HepG2 (cell line): ENCODE measurements around the gene UCN2. TPM values are rescaled to one million over a fixed set of nuclear protein-coding genes. Genes with fewer than 3 reads are reported as not detected.

Source experiments
- ARNT ChIP-seq: fragments of 450-650 bp; IDR thresholded peaks from 2 replicates; pipeline ENCODE4 v1.6.1; 2017
- BHLHE40 ChIP-seq: IDR thresholded peaks from 2 replicates; pipeline ENCODE4 v1.6.1; 2011; ENCODE audit warnings: low read length, improper control_type of control experiment
- CHCHD3 ChIP-seq: sonication (generic); formaldehyde crosslinking; IDR thresholded peaks from 2 replicates; pipeline ENCODE4 v1.8.0; 2022; ENCODE audit warnings: mild to moderate bottlenecking, missing genetic modification reagents, moderate library complexity
- DDIT3 ChIP-seq: sonication (generic); formaldehyde crosslinking; IDR thresholded peaks from 2 replicates; pipeline ENCODE4 v1.4.0; 2020; ENCODE audit warnings: mild to moderate bottlenecking, missing genetic modification reagents
- EEA1 ChIP-seq: sonication (generic); formaldehyde crosslinking; IDR thresholded peaks from 2 replicates; pipeline ENCODE4 v1.5.1; 2020; ENCODE audit warnings: mild to moderate bottlenecking, missing genetic modification reagents, borderline replicate concordance
- HHEX ChIP-seq: IDR thresholded peaks from 2 replicates; pipeline ENCODE4 v1.6.1; 2016; ENCODE audit warnings: control low read depth
- HNRNPL ChIP-seq: fragments of 200-400 bp; formaldehyde crosslinking; IDR thresholded peaks from 2 replicates; pipeline ENCODE4 v1.6.1; 2017; ENCODE audit warnings: mild to moderate bottlenecking, low read depth, low read length
- HOXA7 ChIP-seq: sonication (generic); formaldehyde crosslinking; IDR thresholded peaks from 2 replicates; pipeline ENCODE4 v1.8.1; 2022; ENCODE audit warnings: mild to moderate bottlenecking, missing genetic modification reagents, moderate library complexity
- KDM4B ChIP-seq: sonication (generic); formaldehyde crosslinking; IDR thresholded peaks from 2 replicates; pipeline ENCODE4 v1.4.0; 2020; ENCODE audit warnings: missing genetic modification reagents
- MLLT10 ChIP-seq: sonication (generic); formaldehyde crosslinking; IDR thresholded peaks from 2 replicates; pipeline ENCODE4 v1.4.0; 2020; ENCODE audit warnings: missing genetic modification reagents
- MXD1 ChIP-seq: sonication (generic); formaldehyde crosslinking; IDR thresholded peaks from 2 replicates; pipeline ENCODE4 v1.4.0; 2020; ENCODE audit warnings: mild to moderate bottlenecking, missing genetic modification reagents
- NR2F6 ChIP-seq, 2 experiments: IDR thresholded peaks; 2 replicates each; pipeline ENCODE4 v1.6.1; 2016; ENCODE audit warnings: antibody characterized with exemption in 1 of 2, mild to moderate bottlenecking in 1 of 2
- POGK ChIP-seq: sonication (generic); formaldehyde crosslinking; conservative IDR thresholded peaks from 2 replicates; pipeline ENCODE4 v1.8.0; 2022; ENCODE audit warnings: mild to moderate bottlenecking, moderate library complexity, missing genetic modification reagents
- SNAPC2 ChIP-seq: sonication (generic); formaldehyde crosslinking; IDR thresholded peaks from 2 replicates; pipeline ENCODE4 v1.8.1; 2022; ENCODE audit warnings: mild to moderate bottlenecking, missing genetic modification reagents
- TCF7 ChIP-seq: sonication (generic); IDR thresholded peaks from 2 replicates; pipeline ENCODE4 v1.6.1; 2016; ENCODE audit warnings: antibody characterized with exemption, low read depth
- TEAD3 ChIP-seq: optimal IDR thresholded peaks from 2 replicates; pipeline ENCODE3; 2016; ENCODE audit warnings: borderline replicate concordance
- ZBTB8A ChIP-seq: sonication (generic); formaldehyde crosslinking; IDR thresholded peaks from 2 replicates; pipeline ENCODE4 v1.4.0; 2020; ENCODE audit warnings: mild to moderate bottlenecking, low read depth, missing genetic modification reagents, borderline replicate concordance
- ZNF350 ChIP-seq: sonication (generic); formaldehyde crosslinking; IDR thresholded peaks from 2 replicates; pipeline ENCODE4 v1.4.0; 2020; ENCODE audit warnings: mild to moderate bottlenecking, low read depth, missing genetic modification reagents, borderline replicate concordance
- ZNF441 ChIP-seq: sonication (generic); formaldehyde crosslinking; IDR thresholded peaks from 2 replicates; pipeline ENCODE4 v1.7.0; 2021; ENCODE audit warnings: missing genetic modification reagents, borderline replicate concordance
- ZNF451 ChIP-seq: sonication (generic); formaldehyde crosslinking; IDR thresholded peaks from 2 replicates; pipeline ENCODE4 v1.5.0; 2020; ENCODE audit warnings: mild to moderate bottlenecking, missing genetic modification reagents
- ZNF543 ChIP-seq: sonication (generic); formaldehyde crosslinking; IDR thresholded peaks from 2 replicates; pipeline ENCODE4 v1.4.0; 2020; ENCODE audit warnings: mild to moderate bottlenecking, missing genetic modification reagents
- ZNF556 ChIP-seq: sonication (generic); formaldehyde crosslinking; IDR thresholded peaks from 2 replicates; pipeline ENCODE4 v1.4.0; 2020; ENCODE audit warnings: mild to moderate bottlenecking, missing genetic modification reagents, borderline replicate concordance
- ZNF749 ChIP-seq: sonication (generic); formaldehyde crosslinking; IDR thresholded peaks from 2 replicates; pipeline ENCODE4 v1.8.0; 2022; ENCODE audit warnings: mild to moderate bottlenecking, missing genetic modification reagents, moderate library complexity, borderline replicate concordance
- ZNF770 ChIP-seq: sonication (generic); formaldehyde crosslinking; IDR thresholded peaks from 2 replicates; pipeline ENCODE4 v1.5.0; 2020; ENCODE audit warnings: mild to moderate bottlenecking, missing genetic modification reagents
- ZZZ3 ChIP-seq: sonication (generic); formaldehyde crosslinking; IDR thresholded peaks from 2 replicates; pipeline ENCODE4 v1.4.0; 2020; ENCODE audit warnings: missing genetic modification reagents, mild to moderate bottlenecking, borderline replicate concordance
- polyA plus RNA-seq, 8 experiments: library from polyadenylated mRNA; depleted of rRNA in 3 of 8; stranded (reverse) in 7 of 8; unstranded in 1 of 8; fragments of >200 nt; fragmentation: Illumina TruSeq in 4 of 8; extraction: Trizol in 4 of 8; gene quantifications; 2 replicates each; pipeline versions ENCODE4 v1.2.1 to v1.2.3, GENCODE V29; 2011 to 2016; ENCODE audit warnings: low read depth in 4 of 8, missing spikeins in 1 of 8, mixed read lengths in 1 of 8; ENCODE audit not compliant: insufficient read depth in 1 of 8
- total RNA-seq, 5 experiments: library from RNA; depleted of rRNA; stranded (reverse); fragments of >200 nt; fragmentation: Illumina TruSeq; extraction: Trizol; gene quantifications; 2 replicates each; pipeline ENCODE4 v1.2.3, GENCODE V29; 2016; ENCODE audit warnings: low read depth in 1 of 5
- TF ChIP-seq, protein P1 (sequence below): sonication (generic); formaldehyde crosslinking; IDR thresholded peaks from 2 replicates; pipeline ENCODE4 v1.8.1; 2023; ENCODE audit warnings: missing genetic modification reagents, mild to moderate bottlenecking, borderline replicate concordance

The UCN2 gene
- total and polyA plus RNA-seq, 2 of the 13 experiments (the other 11 are each of a cell fraction or from before 2014, with no cell fraction given): 0.07 to 1.5 TPM

DNA sequence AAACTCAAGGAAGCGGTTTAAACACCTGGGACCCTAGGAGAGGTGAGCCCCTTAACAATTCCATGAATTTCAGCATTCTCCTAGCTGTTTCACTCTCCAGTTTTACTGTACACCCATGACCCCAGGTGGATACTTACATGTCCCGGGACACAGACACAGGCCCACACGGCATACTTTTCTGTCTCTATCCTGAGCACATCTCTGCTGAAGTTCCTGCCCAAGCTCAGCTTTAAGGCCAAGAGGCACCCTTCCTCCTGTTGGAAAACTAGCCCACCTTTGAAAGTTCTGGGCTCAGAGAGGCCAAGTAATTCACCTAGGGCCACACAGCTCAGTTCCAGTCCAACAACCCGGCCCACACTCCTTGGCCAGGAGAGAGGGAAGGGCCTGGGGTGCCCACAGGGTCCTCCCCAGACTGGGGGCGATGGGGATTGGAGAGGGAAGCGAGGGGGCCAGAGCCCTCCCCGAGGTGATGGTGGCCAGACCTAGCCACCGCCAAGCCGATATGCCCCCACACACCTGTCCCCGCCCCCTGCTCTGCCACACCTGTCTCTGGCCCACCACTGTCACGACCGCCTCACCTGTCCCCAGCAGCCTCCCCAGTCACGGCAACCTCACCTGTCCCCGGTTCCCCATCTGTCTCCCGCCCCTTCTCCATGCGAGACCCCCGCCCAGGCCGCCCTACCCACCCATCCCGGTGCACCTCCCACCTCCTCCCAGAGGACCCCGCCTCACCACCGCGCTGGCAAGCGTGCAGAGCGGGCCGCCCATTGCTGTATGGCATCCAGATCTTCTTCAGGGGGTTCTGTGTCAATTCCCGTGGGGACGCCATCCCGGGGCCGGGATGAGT is 7.4 kb downstream of the UCN2 start (continued):
- TF ChIP-seq MXD1 (CRISPR knock-in tag): 0 out of 2 replicates have a peak, but pooled peaks have one; percentile 7
- no peak for TF ChIP-seq CHCHD3 (CRISPR knock-in tag)
- no peak; the same call in 1 of the 2 replicates for TF ChIP-seq KDM4B (CRISPR knock-in tag)
- no peak for TF ChIP-seq ZNF770
- no peak for TF ChIP-seq TEAD3 (CRISPR knock-in tag)
- TF ChIP-seq BHLHE40: no peak
- TF ChIP-seq TCF7: no peak
- no peak for TF ChIP-seq HHEX (CRISPR knock-in tag)
- no peak for TF ChIP-seq ZNF451 (CRISPR knock-in tag)
- no peak for TF ChIP-seq ZNF749 (CRISPR knock-in tag)
- no peak for TF ChIP-seq ZZZ3 (CRISPR knock-in tag)
- TF ChIP-seq ZNF543 (CRISPR knock-in tag): no peak
- TF ChIP-seq MLLT10: no peak
- TF ChIP-seq ARNT: no peak
- no peak for TF ChIP-seq SNAPC2
- TF ChIP-seq EEA1 (CRISPR knock-in tag): no peak; the same call in 1 of the 2 replicates
- no peak for TF ChIP-seq HNRNPL
- no peak for TF ChIP-seq DDIT3 (CRISPR knock-in tag)
- TF ChIP-seq, protein P1, sequence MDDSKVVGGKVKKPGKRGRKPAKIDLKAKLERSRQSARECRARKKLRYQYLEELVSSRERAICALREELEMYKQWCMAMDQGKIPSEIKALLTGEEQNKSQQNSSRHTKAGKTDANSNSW (CRISPR knock-in tag): no peak
- no peak for TF ChIP-seq NR2F6 (IDR thresholded peaks at IDR 0.05)
- no peak for TF ChIP-seq NR2F6 (CRISPR knock-in tag; IDR thresholded peaks at IDR 0.05)
- TF ChIP-seq ZNF350 (CRISPR knock-in tag): no peak
- no peak for TF ChIP-seq ZBTB8A (CRISPR knock-in tag)
- 0 out of 2 replicates have a peak, but pooled peaks have one; percentile 11 for TF ChIP-seq ZNF441 (CRISPR knock-in tag)
- no peak for TF ChIP-seq HOXA7
- no peak for TF ChIP-seq POGK (CRISPR knock-in tag)
- no peak for TF ChIP-seq ZNF556
